ENCODE results near the gene NEGR1.

- no peak for TF ChIP-seq CTCF (IDR thresholded peaks at IDR 0.05)
- TF ChIP-seq EP300 (IDR thresholded peaks at IDR 0.05), result no peak
Measured at GRCh38 chr1:72283022-72283306, 625 bp upstream of the NEGR1 start.

All from upper lobe of left lung (tissue), 4 donors.